Mesothelial cell of epicardium (in vitro differentiated cells): ENCODE results near the gene NCKAP1. TPM values are rescaled to one million over a fixed set of nuclear protein-coding genes. Genes with fewer than 3 reads are reported as not detected.
A peak's percentile ranks its signal among the peaks of the same experiment; 100 is the strongest.
"Not testable (repeated sequence)": the region's sequence is repeated elsewhere in the genome, so short reads cannot be mapped to it uniquely, and the experiment has no call there.

ENCODE experiments used
- DNase-seq, 2 experiments: peaks; one replicate each; pipeline ENCODE4 v3.0.0; 2021; ENCODE audit warnings: low spot score in 2 of 2; ENCODE audit not compliant: unreplicated experiment in 2 of 2
- H3K27ac Mint-ChIP-seq: 2 replicates; pipeline ENCODE4 v1.8.0; 2021; ENCODE audit warnings: mixed read lengths
- H3K27me3 Mint-ChIP-seq: 2 replicates; pipeline ENCODE4 v1.8.0; 2021; ENCODE audit warnings: low read depth, mixed read lengths
- H3K36me3 Mint-ChIP-seq: 2 replicates; pipeline ENCODE4 v1.8.0; 2021; ENCODE audit warnings: mixed read lengths
- H3K4me1 Mint-ChIP-seq: 2 replicates; pipeline ENCODE4 v1.8.0; 2021; ENCODE audit warnings: mixed read lengths
- H3K4me3 Mint-ChIP-seq: 2 replicates; pipeline ENCODE4 v1.8.0; 2021; ENCODE audit warnings: mild to moderate bottlenecking, moderate library complexity, mixed read lengths
- H3K9me3 Mint-ChIP-seq: 2 replicates; pipeline ENCODE4 v1.8.0; 2021; ENCODE audit warnings: mixed read lengths
- total RNA-seq: library from RNA; stranded (reverse); gene quantifications from 3 replicates; pipeline ENCODE4 v1.2.1, GENCODE V29; 2021
- TF ChIP-seq, protein P1 (sequence below): fragments of 200-600 bp; sonication (generic); IDR thresholded peaks from one replicate; pipeline ENCODE4 v1.5.0; 2021; ENCODE audit warnings: antibody characterized with exemption; ENCODE audit not compliant: unreplicated experiment

NCKAP1 gene
- total RNA-seq, 1 donor from 2014 or later: 104 TPM

- H3K27ac Mint-ChIP-seq: no peak overlapping the region
- H3K27me3 Mint-ChIP-seq: no peaks in the 10 kb centered on the region
- DNase-seq: no peak
- TF ChIP-seq, protein P1, sequence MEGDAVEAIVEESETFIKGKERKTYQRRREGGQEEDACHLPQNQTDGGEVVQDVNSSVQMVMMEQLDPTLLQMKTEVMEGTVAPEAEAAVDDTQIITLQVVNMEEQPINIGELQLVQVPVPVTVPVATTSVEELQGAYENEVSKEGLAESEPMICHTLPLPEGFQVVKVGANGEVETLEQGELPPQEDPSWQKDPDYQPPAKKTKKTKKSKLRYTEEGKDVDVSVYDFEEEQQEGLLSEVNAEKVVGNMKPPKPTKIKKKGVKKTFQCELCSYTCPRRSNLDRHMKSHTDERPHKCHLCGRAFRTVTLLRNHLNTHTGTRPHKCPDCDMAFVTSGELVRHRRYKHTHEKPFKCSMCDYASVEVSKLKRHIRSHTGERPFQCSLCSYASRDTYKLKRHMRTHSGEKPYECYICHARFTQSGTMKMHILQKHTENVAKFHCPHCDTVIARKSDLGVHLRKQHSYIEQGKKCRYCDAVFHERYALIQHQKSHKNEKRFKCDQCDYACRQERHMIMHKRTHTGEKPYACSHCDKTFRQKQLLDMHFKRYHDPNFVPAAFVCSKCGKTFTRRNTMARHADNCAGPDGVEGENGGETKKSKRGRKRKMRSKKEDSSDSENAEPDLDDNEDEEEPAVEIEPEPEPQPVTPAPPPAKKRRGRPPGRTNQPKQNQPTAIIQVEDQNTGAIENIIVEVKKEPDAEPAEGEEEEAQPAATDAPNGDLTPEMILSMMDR: no peak
- H3K9me3 Mint-ChIP-seq: no peaks in the 10 kb centered on the region
- H3K4me3 Mint-ChIP-seq: no peak overlapping the region
- H3K4me1 Mint-ChIP-seq: no peaks in the 10 kb centered on the region
- peaks cover 18% of the 10 kb centered on the region for H3K36me3 Mint-ChIP-seq
Observed at GRCh38 chr2:182982941-182983340, 55.3 kb downstream of the NCKAP1 start.

DNA sequence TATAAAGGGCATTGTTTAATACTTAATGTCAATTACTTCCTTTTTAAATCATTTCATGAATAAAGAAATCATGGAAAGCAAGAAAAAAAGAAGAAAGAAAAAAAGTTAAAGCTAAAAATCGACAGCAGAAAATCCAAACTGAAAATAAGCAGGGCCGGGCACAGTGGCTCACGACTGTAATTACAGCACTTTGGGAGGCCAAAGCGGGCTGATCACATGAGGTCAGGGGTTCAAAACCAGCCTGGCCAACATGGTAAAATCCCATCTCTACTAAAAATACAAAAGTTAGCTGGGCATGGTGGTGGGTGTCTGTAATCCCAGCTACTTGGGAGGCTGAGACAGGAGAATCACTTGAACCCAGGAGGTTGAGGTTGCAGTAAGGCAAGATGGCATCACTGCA is 56.8 kb downstream of the NCKAP1 start:
- not testable (repeated sequence) for H3K4me3 Mint-ChIP-seq, H3K4me1 Mint-ChIP-seq, H3K27ac Mint-ChIP-seq, DNase-seq, H3K9me3 Mint-ChIP-seq, H3K27me3 Mint-ChIP-seq
- peaks cover 19% of the 10 kb centered on the region for H3K36me3 Mint-ChIP-seq

DNA sequence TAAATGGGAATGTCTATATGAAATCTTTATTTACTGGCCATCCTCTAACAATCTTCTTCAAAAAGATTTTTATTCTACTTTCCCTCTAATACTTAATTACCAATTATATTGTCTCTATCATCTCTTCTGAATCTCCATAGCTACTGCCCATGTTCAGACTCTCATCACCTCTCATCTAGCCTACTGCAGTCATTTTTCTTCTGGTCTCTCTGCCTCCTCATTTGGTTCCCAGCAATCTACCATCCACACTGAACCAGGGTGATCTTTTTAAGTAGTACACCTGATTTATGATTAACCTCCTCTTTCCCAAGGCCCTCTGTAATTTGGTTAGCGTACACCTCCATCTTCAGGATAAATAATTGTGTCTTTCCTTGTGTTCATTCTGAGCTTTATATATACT is 57.6 kb downstream of the NCKAP1 start:
- TF ChIP-seq, protein P1: no peak
- H3K27ac Mint-ChIP-seq: peak overlapping the region; percentile 0

GRCh38 chr2:182980115-182980514 is 58.1 kb downstream of the NCKAP1 start:
- no peaks in the 10 kb centered on the region for H3K4me1 Mint-ChIP-seq
- no peaks in the 10 kb centered on the region for H3K27me3 Mint-ChIP-seq
- H3K27ac Mint-ChIP-seq: no peak overlapping the region
- TF ChIP-seq, protein P1: peak; percentile 69
- peaks cover 17% of the 10 kb centered on the region for H3K36me3 Mint-ChIP-seq
- H3K9me3 Mint-ChIP-seq: no peaks in the 10 kb centered on the region
- no peak for DNase-seq
- no peak overlapping the region for H3K4me3 Mint-ChIP-seq

More for the DNA sequence above, 57.6 kb downstream of the NCKAP1 start:
- peaks cover 15% of the 10 kb centered on the region for H3K36me3 Mint-ChIP-seq
- H3K4me1 Mint-ChIP-seq: no peaks in the 10 kb centered on the region
- H3K27me3 Mint-ChIP-seq: no peaks in the 10 kb centered on the region
- no peaks in the 10 kb centered on the region for H3K9me3 Mint-ChIP-seq
- H3K4me3 Mint-ChIP-seq: no peak overlapping the region
- no peak for DNase-seq

- DNase-seq: no peak
- peaks cover 20% of the 10 kb centered on the region for H3K36me3 Mint-ChIP-seq
- no peaks in the 10 kb centered on the region for H3K27me3 Mint-ChIP-seq
- H3K27ac Mint-ChIP-seq: no peak overlapping the region
- TF ChIP-seq, protein P1: no peak
- H3K4me1 Mint-ChIP-seq: no peaks in the 10 kb centered on the region
- H3K9me3 Mint-ChIP-seq: peaks cover 4% of the 10 kb centered on the region
- no peak overlapping the region for H3K4me3 Mint-ChIP-seq
Observed at GRCh38 chr2:182977463-182977862, 60.8 kb downstream of the NCKAP1 start.

DNA sequence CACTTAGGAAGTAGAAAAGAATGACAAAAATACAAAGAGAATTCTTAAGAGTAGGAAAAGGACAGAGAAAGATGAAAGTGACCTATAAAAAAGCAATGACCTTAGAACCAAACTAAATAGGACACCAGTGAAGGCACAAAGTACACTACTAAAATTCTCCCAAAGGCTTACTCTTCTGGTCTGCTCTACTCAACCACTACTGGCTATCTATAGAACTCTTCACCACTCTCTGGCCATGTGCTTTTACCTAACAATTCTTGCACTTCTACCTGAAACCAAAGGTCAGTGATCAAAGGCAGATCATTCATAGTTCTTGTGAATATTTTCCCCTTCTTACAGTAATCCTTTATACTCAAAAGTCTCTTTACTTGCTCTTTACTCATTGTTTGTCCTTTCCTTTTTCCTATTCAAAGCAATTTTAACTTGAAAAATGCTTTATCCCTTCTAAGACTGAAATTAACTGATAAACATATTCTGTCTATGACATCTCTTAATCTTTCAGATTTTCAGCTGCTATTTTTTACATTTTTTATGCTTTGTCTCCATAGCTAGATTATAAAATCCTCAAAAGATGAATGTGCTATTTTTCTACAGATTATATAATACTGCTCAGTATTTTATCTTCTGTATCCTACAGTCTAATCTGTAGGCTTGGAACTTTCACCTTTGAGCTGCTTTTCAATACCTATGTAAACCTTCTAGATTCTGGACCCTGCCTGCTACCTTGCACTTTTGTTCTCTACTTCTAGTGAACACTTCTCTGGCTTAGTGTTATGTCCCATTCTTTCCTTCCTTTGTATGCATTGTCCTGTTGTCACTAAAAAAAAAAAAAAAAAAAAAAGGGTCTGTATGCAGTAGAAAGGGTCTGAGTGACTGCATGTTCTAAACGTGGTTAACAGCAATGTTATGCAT is 64.6 kb downstream of the NCKAP1 start:
- no peak overlapping the region for H3K4me3 Mint-ChIP-seq
- H3K9me3 Mint-ChIP-seq: peaks cover 27% of the 10 kb centered on the region
- H3K4me1 Mint-ChIP-seq: no peaks in the 10 kb centered on the region
- DNase-seq: no peak
- no peaks in the 10 kb centered on the region for H3K27me3 Mint-ChIP-seq
- peak overlapping the region; percentile 0 for H3K27ac Mint-ChIP-seq
- H3K36me3 Mint-ChIP-seq: peaks cover 52% of the 10 kb centered on the region
- TF ChIP-seq, protein P1: no peak
